OCI-LY7 (cell line): ENCODE measurements around the gene PRR33.

Source experiments
- EZH2phosphoT487 ChIP-seq: fragments of 200-600 bp; sonication (generic); IDR thresholded peaks from 2 replicates; pipeline ENCODE4 v1.6.1; 2018; ENCODE audit warnings: low read depth, borderline replicate concordance, mild to moderate bottlenecking, mixed run types, antibody characterized with exemption, low read length, moderate library complexity, mixed read lengths
- TF ChIP-seq, protein P1 (sequence below): fragments of 200-600 bp; sonication (generic); conservative IDR thresholded peaks from 2 replicates; pipeline ENCODE4 v1.5.1; 2014; ENCODE audit warnings: mild to moderate bottlenecking, antibody characterized with exemption, low read length, moderate library complexity, mixed read lengths

GRCh38 chr11:1864231-1864630 lies 27.5 kb downstream of the PRR33 start:
- TF ChIP-seq, protein P1, sequence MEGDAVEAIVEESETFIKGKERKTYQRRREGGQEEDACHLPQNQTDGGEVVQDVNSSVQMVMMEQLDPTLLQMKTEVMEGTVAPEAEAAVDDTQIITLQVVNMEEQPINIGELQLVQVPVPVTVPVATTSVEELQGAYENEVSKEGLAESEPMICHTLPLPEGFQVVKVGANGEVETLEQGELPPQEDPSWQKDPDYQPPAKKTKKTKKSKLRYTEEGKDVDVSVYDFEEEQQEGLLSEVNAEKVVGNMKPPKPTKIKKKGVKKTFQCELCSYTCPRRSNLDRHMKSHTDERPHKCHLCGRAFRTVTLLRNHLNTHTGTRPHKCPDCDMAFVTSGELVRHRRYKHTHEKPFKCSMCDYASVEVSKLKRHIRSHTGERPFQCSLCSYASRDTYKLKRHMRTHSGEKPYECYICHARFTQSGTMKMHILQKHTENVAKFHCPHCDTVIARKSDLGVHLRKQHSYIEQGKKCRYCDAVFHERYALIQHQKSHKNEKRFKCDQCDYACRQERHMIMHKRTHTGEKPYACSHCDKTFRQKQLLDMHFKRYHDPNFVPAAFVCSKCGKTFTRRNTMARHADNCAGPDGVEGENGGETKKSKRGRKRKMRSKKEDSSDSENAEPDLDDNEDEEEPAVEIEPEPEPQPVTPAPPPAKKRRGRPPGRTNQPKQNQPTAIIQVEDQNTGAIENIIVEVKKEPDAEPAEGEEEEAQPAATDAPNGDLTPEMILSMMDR = no peak
- no peak for TF ChIP-seq EZH2phosphoT487
